ENCODE measurements around the gene CELF2. TPM values are rescaled to one million over a fixed set of nuclear protein-coding genes. Genes with fewer than 3 reads are reported as not detected.

Gene CELF2
- total RNA-seq, 1 experiment from 2014 or later = not detected

DNA sequence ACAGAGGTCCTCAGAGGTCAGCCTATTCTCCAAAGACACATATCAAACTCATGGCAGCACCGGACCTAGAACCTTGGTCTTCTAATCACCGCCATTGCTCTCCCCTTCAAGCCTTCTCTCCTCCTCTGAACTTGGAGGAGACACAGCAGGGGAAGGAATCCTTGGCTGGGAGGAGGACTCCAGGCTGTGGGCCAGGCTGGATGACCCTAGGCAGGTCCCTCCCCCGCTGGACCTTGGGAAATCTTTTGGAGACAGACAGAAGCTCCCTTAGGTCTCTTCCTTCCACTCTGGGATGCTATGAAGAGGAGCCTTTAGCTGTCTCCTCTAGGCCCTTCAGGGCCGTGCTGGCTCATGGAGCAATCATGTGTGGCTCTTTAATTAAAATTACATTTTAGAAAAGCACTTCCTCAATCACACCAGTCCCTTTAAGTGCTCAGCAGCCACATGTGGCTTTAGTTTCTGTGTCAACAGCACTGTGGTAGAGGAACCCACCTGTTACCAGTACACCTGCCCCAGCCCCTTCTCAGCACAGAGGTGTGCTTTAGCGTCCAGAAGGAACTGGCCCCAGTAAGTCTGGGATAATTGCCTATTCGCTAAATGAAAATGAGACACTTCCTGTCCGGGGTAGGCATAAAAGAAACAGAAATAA lies 238.2 kb downstream of the CELF2 start:
- Mint-ChIP-seq H3K36me3 (ENCODE audit: insufficient read depth, unreplicated experiment) (no peaks in the 10 kb centered on the region), H3K4me3 (ENCODE audit: low read depth, unreplicated experiment) (no peak overlapping the region), H3K27me3 (ENCODE audit: unreplicated experiment) (peaks cover 42% of the 10 kb centered on the region), H3K27ac (ENCODE audit: unreplicated experiment) (no peak overlapping the region), H3K4me1 (ENCODE audit: low read depth, unreplicated experiment) (no peaks in the 10 kb centered on the region), H3K9me3 (ENCODE audit: low read depth, unreplicated experiment) (no peaks in the 10 kb centered on the region)
- no peak for TF ChIP-seq CTCF (IDR thresholded peaks at IDR 0.05; ENCODE audit: unreplicated experiment)
- DNase-seq = no peak
- intact Hi-C loops (cut with micrococcal nuclease; ENCODE audit: unreplicated experiment) = no loop called here
- CTCF ChIA-PET = interaction anchor here (0.7 kb wide), 1 partner anchor 74 kb away, joined by 4 read pairs; no protein-coding TSS in a partner anchor
- BruUV-seq (replicated peaks) = no TSS peak

DNA sequence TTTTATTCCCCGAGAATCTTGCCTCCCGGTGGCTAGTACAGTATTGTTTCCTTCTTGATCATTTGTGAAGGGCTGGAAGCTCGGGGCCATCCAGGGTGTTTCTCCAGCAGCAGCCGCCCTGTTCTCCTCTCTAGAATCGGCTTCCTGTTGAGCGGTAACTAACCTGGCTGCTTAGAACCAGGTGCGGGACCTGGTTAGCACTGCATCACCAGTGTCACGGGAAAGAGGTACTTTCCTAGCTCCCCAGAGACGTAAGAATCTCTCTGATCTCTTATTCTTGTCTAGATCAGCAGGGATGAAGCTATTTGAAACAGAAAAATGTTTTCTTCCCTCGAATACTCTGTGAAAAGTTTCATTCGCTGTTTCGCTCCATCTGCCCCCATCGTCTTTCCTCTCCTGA lies 239.2 kb downstream of the CELF2 start:
- intact Hi-C loops (cut with micrococcal nuclease; ENCODE audit: unreplicated experiment) = no loop called here
- Mint-ChIP-seq H3K4me1 (ENCODE audit: low read depth, unreplicated experiment) (no peaks in the 10 kb centered on the region), H3K36me3 (ENCODE audit: insufficient read depth, unreplicated experiment) (no peaks in the 10 kb centered on the region), H3K27me3 (ENCODE audit: unreplicated experiment) (peaks cover 50% of the 10 kb centered on the region), H3K27ac (ENCODE audit: unreplicated experiment) (no peak overlapping the region), H3K4me3 (ENCODE audit: low read depth, unreplicated experiment) (no peak overlapping the region), H3K9me3 (ENCODE audit: low read depth, unreplicated experiment) (no peaks in the 10 kb centered on the region)
- CTCF ChIA-PET = no interaction called here
- TF ChIP-seq CTCF (IDR thresholded peaks at IDR 0.05; ENCODE audit: unreplicated experiment) = no peak
- no peak for DNase-seq
- no TSS peak for BruUV-seq (replicated peaks)

DNA sequence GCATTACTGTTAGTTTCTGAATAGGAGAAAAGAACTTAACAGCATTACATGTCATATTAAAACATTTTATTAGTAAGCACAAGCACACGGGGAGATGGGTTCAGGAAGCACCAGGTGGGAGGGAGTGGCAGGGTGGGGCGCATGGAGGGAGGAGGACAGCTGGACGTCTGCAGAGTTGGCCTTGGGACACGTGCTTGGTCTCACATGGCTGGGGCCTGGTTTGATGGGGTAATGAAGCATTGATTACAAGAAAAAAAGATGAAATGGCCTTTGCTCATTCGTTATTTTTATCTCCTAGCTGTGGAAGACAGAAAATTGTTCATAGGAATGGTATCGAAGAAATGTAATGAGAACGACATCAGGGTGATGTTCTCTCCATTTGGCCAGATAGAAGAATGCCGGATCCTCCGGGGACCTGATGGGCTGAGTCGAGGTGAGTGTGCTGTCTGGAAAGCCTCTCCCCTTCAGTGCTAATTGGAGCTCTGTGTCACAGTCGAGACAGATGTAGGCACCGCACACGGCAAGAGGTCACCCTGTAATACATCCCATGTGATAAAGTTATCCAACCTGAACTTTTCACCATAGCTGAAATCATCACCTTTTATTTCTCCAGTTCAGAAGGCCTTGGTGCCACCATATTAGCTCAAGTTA lies 239.9 kb downstream of the CELF2 start:
- Mint-ChIP-seq H3K36me3 (ENCODE audit: insufficient read depth, unreplicated experiment) (no peaks in the 10 kb centered on the region), H3K9me3 (ENCODE audit: low read depth, unreplicated experiment) (no peaks in the 10 kb centered on the region), H3K27me3 (ENCODE audit: unreplicated experiment) (peaks cover 53% of the 10 kb centered on the region), H3K4me1 (ENCODE audit: low read depth, unreplicated experiment) (no peaks in the 10 kb centered on the region), H3K4me3 (ENCODE audit: low read depth, unreplicated experiment) (no peak overlapping the region), H3K27ac (ENCODE audit: unreplicated experiment) (no peak overlapping the region)
- CTCF ChIA-PET = no interaction called here
- TF ChIP-seq CTCF (IDR thresholded peaks at IDR 0.05; ENCODE audit: unreplicated experiment) = no peak
- DNase-seq = no peak
- intact Hi-C loops (cut with micrococcal nuclease; ENCODE audit: unreplicated experiment) = no loop called here
- no TSS peak for BruUV-seq (replicated peaks)

- CTCF ChIA-PET = no interaction called here
Observed at GRCh38 chr10:11260170-11260569, 242.5 kb downstream of the CELF2 start.

More at GRCh38 chr10:11260170-11260569, 242.5 kb downstream of the CELF2 start:
- TF ChIP-seq CTCF (IDR thresholded peaks at IDR 0.05; ENCODE audit: unreplicated experiment) = no peak
- BruUV-seq (replicated peaks) = no TSS peak
- no peak for DNase-seq
- Mint-ChIP-seq H3K36me3 (ENCODE audit: insufficient read depth, unreplicated experiment) (no peaks in the 10 kb centered on the region), H3K4me3 (ENCODE audit: low read depth, unreplicated experiment) (no peak overlapping the region), H3K4me1 (ENCODE audit: low read depth, unreplicated experiment) (no peaks in the 10 kb centered on the region), H3K27me3 (ENCODE audit: unreplicated experiment) (peaks cover 30% of the 10 kb centered on the region), H3K9me3 (ENCODE audit: low read depth, unreplicated experiment) (no peaks in the 10 kb centered on the region), H3K27ac (ENCODE audit: unreplicated experiment) (no peak overlapping the region)
- intact Hi-C loops (cut with micrococcal nuclease; ENCODE audit: unreplicated experiment) = no loop called here
